GM18502 (cell line): ENCODE data around the gene PPIP5K1.

Experiments
- ATAC-seq: cut with Tn5 transposase; IDR thresholded peaks from one replicate; pipeline ENCODE4 v1.9.1; 2021; ENCODE audit warnings: mild to moderate bottlenecking; ENCODE audit not compliant: unreplicated experiment, poor library complexity

The PPIP5K1 gene

GRCh38 chr15:43492673-43493601 lies 97.1 kb downstream of the PPIP5K1 start, which contains the start of gene TP53BP1:
TP53BP1 (minus strand) TSS chr15:43493156; CDS start chr15:43493043, 113 bp downstream.
- peak; percentile 99 for ATAC-seq

GRCh38 chr15:43492266-43492665 lies 97.7 kb downstream of the PPIP5K1 start:
- no peak for ATAC-seq

- no peak for ATAC-seq
Observed at GRCh38 chr15:43489191-43489590, 100.8 kb downstream of the PPIP5K1 start.

- ATAC-seq = no peak
Observed at GRCh38 chr15:43488790-43489189, 101.2 kb downstream of the PPIP5K1 start.

- ATAC-seq = no peak
Observed at GRCh38 chr15:43487271-43487895, 102.6 kb downstream of the PPIP5K1 start.

GRCh38 chr15:43484455-43484854 lies 105.6 kb downstream of the PPIP5K1 start:
- ATAC-seq = no peak
